Epithelial cell of esophagus (primary cell): Measurements from ENCODE around the gene TTLL10.
"Not testable (repeated sequence)": the region's sequence is repeated elsewhere in the genome, so short reads cannot be mapped to it uniquely, and the experiment has no call there.

Experiments used
- DNase-seq: peaks from one replicate; pipeline ENCODE4 v3.0.0; 2010; ENCODE audit warnings: low read depth
- H3K4me3 ChIP-seq: 2 replicates; pipeline ENCODE4 v1.5.1; 2011; ENCODE audit warnings: mild to moderate bottlenecking, low read length, control low read depth
- TF ChIP-seq, protein P1 (sequence below): IDR thresholded peaks from 2 replicates; pipeline ENCODE4 v1.5.1; 2011; ENCODE audit warnings: low read depth, mild to moderate bottlenecking, low read length, control low read depth, inconsistent platforms; ENCODE audit not compliant: insufficient read depth; ENCODE audit errors: missing control alignments

TTLL10 gene

DNA sequence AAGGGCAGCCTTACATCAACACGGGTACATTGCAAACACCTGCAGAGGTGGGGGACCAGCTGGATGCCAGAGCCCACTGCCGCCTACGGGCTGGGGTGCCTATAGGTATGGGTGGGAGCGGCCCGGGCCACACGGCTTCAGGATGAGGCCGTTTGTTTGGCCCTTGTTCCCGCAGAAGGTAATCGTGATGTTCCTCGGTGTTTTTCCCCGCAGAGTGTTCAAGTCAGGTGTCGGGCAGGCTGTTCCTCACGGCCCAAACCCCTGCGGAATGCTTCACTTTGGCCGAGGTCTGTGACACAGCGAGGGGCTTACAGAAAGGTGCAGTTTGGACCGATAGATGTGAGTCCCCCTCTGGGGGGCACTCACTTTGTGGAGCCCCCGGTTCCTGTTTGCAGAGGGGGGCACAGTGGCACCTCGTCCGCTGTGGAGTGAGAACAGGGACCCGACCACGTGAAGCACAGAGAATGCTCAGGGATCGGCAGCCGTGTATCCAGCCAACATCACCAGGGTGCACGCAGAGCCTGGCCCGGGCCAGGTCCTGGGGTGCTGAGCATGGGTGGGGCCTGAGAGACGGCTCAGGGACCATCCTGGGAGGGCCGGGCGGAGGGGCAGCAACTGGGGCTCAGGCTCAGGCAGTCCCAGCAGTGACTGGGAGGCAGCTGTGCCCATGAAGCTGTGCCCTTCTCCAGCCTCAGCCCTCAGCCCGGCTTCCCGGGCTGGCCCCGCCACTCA is 453 bp upstream of the TTLL10 start:
- TF ChIP-seq, protein P1, sequence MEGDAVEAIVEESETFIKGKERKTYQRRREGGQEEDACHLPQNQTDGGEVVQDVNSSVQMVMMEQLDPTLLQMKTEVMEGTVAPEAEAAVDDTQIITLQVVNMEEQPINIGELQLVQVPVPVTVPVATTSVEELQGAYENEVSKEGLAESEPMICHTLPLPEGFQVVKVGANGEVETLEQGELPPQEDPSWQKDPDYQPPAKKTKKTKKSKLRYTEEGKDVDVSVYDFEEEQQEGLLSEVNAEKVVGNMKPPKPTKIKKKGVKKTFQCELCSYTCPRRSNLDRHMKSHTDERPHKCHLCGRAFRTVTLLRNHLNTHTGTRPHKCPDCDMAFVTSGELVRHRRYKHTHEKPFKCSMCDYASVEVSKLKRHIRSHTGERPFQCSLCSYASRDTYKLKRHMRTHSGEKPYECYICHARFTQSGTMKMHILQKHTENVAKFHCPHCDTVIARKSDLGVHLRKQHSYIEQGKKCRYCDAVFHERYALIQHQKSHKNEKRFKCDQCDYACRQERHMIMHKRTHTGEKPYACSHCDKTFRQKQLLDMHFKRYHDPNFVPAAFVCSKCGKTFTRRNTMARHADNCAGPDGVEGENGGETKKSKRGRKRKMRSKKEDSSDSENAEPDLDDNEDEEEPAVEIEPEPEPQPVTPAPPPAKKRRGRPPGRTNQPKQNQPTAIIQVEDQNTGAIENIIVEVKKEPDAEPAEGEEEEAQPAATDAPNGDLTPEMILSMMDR: no peak
- DNase-seq: no peak
- H3K4me3 ChIP-seq: no peak overlapping the region

DNA sequence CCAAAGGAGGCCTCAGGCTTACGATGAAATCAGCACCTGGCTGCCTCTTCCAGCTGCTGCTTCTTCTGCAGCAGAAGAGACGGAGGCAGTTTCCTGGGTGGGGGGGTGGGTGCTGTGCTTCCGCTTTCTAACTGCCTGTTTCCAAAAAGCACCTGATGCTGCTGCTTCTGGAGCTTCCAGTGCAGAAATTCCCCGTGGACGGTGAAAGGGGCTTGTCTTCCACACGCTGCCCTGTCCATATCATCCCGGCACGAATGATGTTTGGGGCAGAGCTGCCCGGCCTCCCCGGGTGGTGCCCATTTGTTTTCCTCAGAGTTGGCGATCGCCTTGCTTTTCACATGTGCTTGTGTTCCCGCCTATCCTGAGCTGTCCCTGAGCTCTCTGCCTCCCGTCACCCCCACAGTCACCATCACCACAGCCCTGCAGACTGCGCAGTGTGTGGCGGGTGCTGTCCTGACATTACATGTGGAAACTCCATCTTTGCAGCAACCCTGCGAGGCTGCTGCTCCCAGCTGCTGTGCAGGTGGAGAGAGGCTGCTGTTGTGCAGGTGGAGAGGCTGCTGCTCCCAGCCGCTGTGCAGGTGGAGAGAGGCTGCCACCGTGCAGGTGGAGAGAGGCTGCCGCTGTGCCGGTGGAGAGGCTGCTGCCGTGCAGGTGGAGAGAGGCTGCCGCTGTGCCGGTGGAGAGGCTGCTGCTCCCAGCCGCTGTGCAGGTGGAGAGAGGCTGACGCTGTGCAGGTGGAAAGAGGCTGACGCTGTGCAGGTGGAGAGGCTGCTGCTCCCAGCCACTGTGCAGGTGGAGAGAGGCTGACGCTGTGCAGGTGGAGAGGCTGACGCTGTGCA is 1.8 kb downstream of the TTLL10 start:
- TF ChIP-seq, protein P1: no peak
- DNase-seq: no peak
- H3K4me3 ChIP-seq: no peak overlapping the region

GRCh38 chr1:1176063-1176761 is 2.5 kb downstream of the TTLL10 start:
- DNase-seq: peak; percentile 76

DNA sequence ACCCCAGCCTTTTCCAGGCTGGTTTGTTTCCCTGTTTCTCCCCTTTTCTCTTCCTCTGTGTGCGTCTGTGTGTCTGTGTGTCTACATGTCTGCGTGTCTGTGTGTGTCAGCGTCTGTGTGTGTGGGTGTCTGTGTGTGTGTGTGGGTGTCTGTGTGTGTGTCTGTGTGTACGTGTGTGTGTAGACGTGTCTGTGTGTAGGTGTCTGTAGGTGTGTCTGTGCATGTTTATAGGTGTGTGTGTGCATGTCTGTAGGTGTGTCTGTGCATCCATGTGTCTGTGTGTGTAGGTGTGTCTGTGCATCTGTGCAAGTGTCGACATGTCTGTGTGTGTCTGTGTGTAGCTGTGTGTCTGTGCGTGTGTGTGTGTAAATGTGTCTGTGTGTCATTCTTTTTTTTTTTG is 3.3 kb downstream of the TTLL10 start:
- TF ChIP-seq, protein P1: no peak
- no peak for DNase-seq

More at GRCh38 chr1:1176063-1176761, 2.5 kb downstream of the TTLL10 start:
- not testable (repeated sequence) for H3K4me3 ChIP-seq

GRCh38 chr1:1177452-1178206 is 3.9 kb downstream of the TTLL10 start:
- TF ChIP-seq, protein P1: no peak
- no peak overlapping the region for H3K4me3 ChIP-seq
- DNase-seq: no peak

More for the DNA sequence above, 3.3 kb downstream of the TTLL10 start:
- H3K4me3 ChIP-seq: no peak overlapping the region

GRCh38 chr1:1178794-1179331 is 5.2 kb downstream of the TTLL10 start:
- TF ChIP-seq, protein P1: no peak
- DNase-seq: no peak
- no peak overlapping the region for H3K4me3 ChIP-seq
